Measurements from ENCODE around the gene TECTA. TPM values are rescaled to one million over a fixed set of nuclear protein-coding genes. Genes with fewer than 3 reads are reported as not detected.

TECTA gene
- total and polyA plus RNA-seq, 2 of the 8 experiments (the other 6 are each of a cell fraction or from before 2014, with no cell fraction given): 0.59 to 1.0 TPM

- Histone ChIP-seq H3K9ac (replicated peaks in 1 of 4; ENCODE audit: extremely low read depth in 1 of 4, low read depth in 3 of 4, low read length in 3 of 4) (no peak overlapping the region), H2BK12ac (ENCODE audit: low read depth, low read length) (no peak overlapping the region), H3K4ac (replicated peaks; ENCODE audit: insufficient read length, low read depth, low read length) (no peak overlapping the region), H3K18ac (ENCODE audit: extremely low read depth, low read length) (no peak overlapping the region), H4K91ac (replicated peaks; ENCODE audit: insufficient read length, low read length) (no peak overlapping the region), H3K23ac (ENCODE audit: insufficient read length) (no peak overlapping the region), H3K4me2 (ENCODE audit: insufficient read depth in 1 of 2, low read depth in 2 of 2, low read length in 2 of 2) (no peak overlapping the region), H2BK15ac (ENCODE audit: low read length) (0 out of 2 replicates have a peak overlapping the region, but pooled peaks have one; percentile 21), H3K23me2 (ENCODE audit: low read depth, low read length) (no peaks in the 10 kb centered on the region), H3K36me3 (ENCODE audit: control insufficient read depth in 2 of 4, insufficient read depth in 4 of 4, low read length in 3 of 4) (no peaks in the 10 kb centered on the region), H3K79me1 (ENCODE audit: low read depth, low read length) (no peaks in the 10 kb centered on the region), H2BK5ac (ENCODE audit: low read depth, low read length) (no peak overlapping the region), H2AFZ (ENCODE audit: low read length) (no peak overlapping the region), H3K14ac (ENCODE audit: insufficient read length) (no peak overlapping the region), H4K5ac (ENCODE audit: insufficient read length, low read depth, low read length) (no peak overlapping the region), H3K4me3 (ENCODE audit: extremely low read depth in 1 of 4, insufficient read depth in 2 of 4, low read depth in 3 of 4, low read length in 4 of 4) (no peak overlapping the region), H2BK120ac (replicated peaks; ENCODE audit: low read depth, low read length) (no peak overlapping the region), H3K79me2 (ENCODE audit: control insufficient read depth in 1 of 2, insufficient read depth in 2 of 2, low read length in 2 of 2) (no peaks in the 10 kb centered on the region), H2AK5ac (ENCODE audit: low read depth, low read length) (no peak overlapping the region), H3K27ac (ENCODE audit: low read depth, low read length) (no peak overlapping the region), H4K8ac (ENCODE audit: extremely low read depth, insufficient read depth, low read length) (no peak overlapping the region), H3K56ac (replicated peaks; ENCODE audit: insufficient read length, low read depth, low read length) (no peak overlapping the region), H4K20me1 (replicated peaks in 1 of 2; ENCODE audit: control insufficient read depth in 1 of 2, insufficient read depth in 2 of 2, low read length in 2 of 2) (no peaks in the 10 kb centered on the region), H3K27me3 (replicated peaks in 1 of 4; ENCODE audit: control insufficient read depth in 3 of 4, extremely low read depth in 1 of 4, insufficient read depth in 3 of 4, low read length in 3 of 4) (no peaks in the 10 kb centered on the region; a peak in 1 of 7 replicates), H3K9me3 (ENCODE audit: insufficient read depth in 2 of 2, low read depth in 1 of 2, low read length in 1 of 2) (no peaks in the 10 kb centered on the region; a peak in 1 of 4 replicates), H3K4me1 (replicated peaks in 1 of 4; ENCODE audit: control insufficient read depth in 3 of 4, insufficient read depth in 4 of 4, low read length in 3 of 4) (no peaks in the 10 kb centered on the region; a peak in 1 of 7 replicates), H2BK20ac (ENCODE audit: low read length) (no peak overlapping the region)
- FAIRE-seq: no peak
- ChIA-PET CTCF (ENCODE audit: partially characterized antibody) (interaction anchor here (0.7 to 4.3 kb wide), 26 partner anchors 8 to 242 kb away, joined by 3 to 42 read pairs (median 4); no protein-coding TSS in a partner anchor), POLR2A (ENCODE audit: partially characterized antibody) (interaction anchor here (0.6 kb wide), 1 partner anchor 92 kb away, joined by 3 read pairs; no protein-coding TSS in a partner anchor)
- DNase-seq (ENCODE audit: low read depth in 1 of 2, low spot score in 2 of 2): no peak
- WGBS, 2 experiments (ENCODE audit: extremely low coverage in 1 of 2, insufficient coverage in 1 of 2, insufficient read length in 1 of 2, insufficient replicate concordance in 2 of 2, low coverage in 1 of 2, low lambda C conversion rate in 2 of 2, missing lambda C conversion rate in 1 of 2): 83% methylated on average over 13 of the region's 13 CpGs; no CpG with 5 or more reads in 1 of the 2 experiments
- TF ChIP-seq RAD21 (IDR thresholded peaks at IDR 0.05 in 1 of 2, conservative IDR thresholded peaks at IDR 0.05 in 1 of 2; ENCODE audit: low read depth in 2 of 2, low read length in 2 of 2): no peak
- no peak for TF ChIP-seq ASH2L (IDR thresholded peaks at IDR 0.05; ENCODE audit: low read length)
- TF ChIP-seq SP2 (IDR thresholded peaks at IDR 0.05; ENCODE audit: low read length): no peak
- TF ChIP-seq YY1 (IDR thresholded peaks at IDR 0.05; ENCODE audit: low read depth, low read length): no peak
- TF ChIP-seq KDM5A (IDR thresholded peaks at IDR 0.05; ENCODE audit: low read length): no peak
- TF ChIP-seq RNF2 (IDR thresholded peaks at IDR 0.05; ENCODE audit: borderline replicate concordance, low read depth, low read length, missing control alignments, poor library complexity, severe bottlenecking): no peak
- TF ChIP-seq EZH2 (IDR thresholded peaks at IDR 0.05; ENCODE audit: low read depth, low read length, severe bottlenecking): no peak
- no peak for TF ChIP-seq HDAC6 (IDR thresholded peaks at IDR 0.05; ENCODE audit: low read depth, low read length)
- no peak for TF ChIP-seq TBP (IDR thresholded peaks at IDR 0.05; ENCODE audit: low read depth, low read length)
- no peak for TF ChIP-seq CHD1 (IDR thresholded peaks at IDR 0.05; ENCODE audit: low read depth, low read length)
- TF ChIP-seq GABPA (IDR thresholded peaks at IDR 0.05; ENCODE audit: borderline replicate concordance, insufficient read depth, low read length): no peak
- no peak for TF ChIP-seq CBX5 (IDR thresholded peaks at IDR 0.05; ENCODE audit: low read depth, low read length)
Measured at GRCh38 chr11:121154486-121155314, 53.7 kb downstream of the TECTA start.

Measured in H1 (cell line).